Trophoblast cell (in vitro differentiated cells and primary cell): ENCODE measurements around the gene NR6A1.
A peak's percentile ranks its signal among the peaks of the same experiment; 100 is the strongest.
"Not testable (repeated sequence)": the region's sequence is repeated elsewhere in the genome, so short reads cannot be mapped to it uniquely, and the experiment has no call there.

ENCODE experiments used
- DNase-seq, 2 donors: peaks; one replicate each; pipeline ENCODE4 v3.0.0-alpha.2; 2016
- H2AFZ ChIP-seq: 2 replicates; pipeline ENCODE4 v1.6.1; 2013; ENCODE audit warnings: low read length, moderate library complexity, mild to moderate bottlenecking; ENCODE audit not compliant: insufficient read depth, poor library complexity
- H2AK5ac ChIP-seq: 2 replicates; pipeline ENCODE4 v1.6.1; 2013; ENCODE audit warnings: mild to moderate bottlenecking, low read length
- H2BK120ac ChIP-seq: 2 replicates; pipeline ENCODE4 v1.6.1; 2013; ENCODE audit warnings: low read length, mild to moderate bottlenecking, moderate library complexity; ENCODE audit not compliant: insufficient read depth, poor library complexity
- H2BK12ac ChIP-seq: 2 replicates; pipeline ENCODE4 v1.6.1; 2013; ENCODE audit warnings: mild to moderate bottlenecking, low read length, moderate library complexity
- H2BK5ac ChIP-seq: 2 replicates; pipeline ENCODE4 v1.6.1; 2013; ENCODE audit warnings: low read length, low read depth, moderate library complexity, mild to moderate bottlenecking; ENCODE audit not compliant: poor library complexity
- H3K14ac ChIP-seq: 2 replicates; pipeline ENCODE4 v1.6.1; 2013; ENCODE audit warnings: mild to moderate bottlenecking, low read length
- H3K18ac ChIP-seq: 2 replicates; pipeline ENCODE4 v1.6.1; 2013; ENCODE audit warnings: mild to moderate bottlenecking, low read length
- H3K23ac ChIP-seq: 2 replicates; pipeline ENCODE4 v1.6.1; 2013; ENCODE audit warnings: low read length
- H3K27ac ChIP-seq: 2 replicates; pipeline ENCODE4 v1.5.1; 2013; ENCODE audit warnings: low read depth, mild to moderate bottlenecking, inconsistent platforms, low read length, moderate library complexity
- H3K27me3 ChIP-seq: 2 replicates; pipeline ENCODE4 v1.6.1; 2013; ENCODE audit warnings: inconsistent platforms, mild to moderate bottlenecking, low read length, moderate library complexity; ENCODE audit not compliant: insufficient read depth
- H3K36me3 ChIP-seq, 2 experiments: 1 replicate in 1 of 2; 2 replicates in 1 of 2; pipeline ENCODE4 v1.6.1; 2013; ENCODE audit warnings: low read length in 2 of 2, mild to moderate bottlenecking in 2 of 2, moderate library complexity in 1 of 2; ENCODE audit not compliant: insufficient read depth in 2 of 2, control insufficient read depth in 1 of 2
- H3K4ac ChIP-seq: 2 replicates; pipeline ENCODE4 v1.6.1; 2013; ENCODE audit warnings: low read depth, mild to moderate bottlenecking, low read length, moderate library complexity
- H3K4me1 ChIP-seq, 2 experiments: 1 replicate in 1 of 2; 2 replicates in 1 of 2; pipeline ENCODE4 v1.6.1; 2013; ENCODE audit warnings: low read length in 2 of 2, mild to moderate bottlenecking in 2 of 2, moderate library complexity in 1 of 2; ENCODE audit not compliant: insufficient read depth in 2 of 2, control insufficient read depth in 1 of 2
- H3K4me2 ChIP-seq: 2 replicates; pipeline ENCODE4 v1.6.1; 2013; ENCODE audit warnings: inconsistent platforms, mild to moderate bottlenecking, low read length, moderate library complexity
- H3K4me3 ChIP-seq: 2 replicates; pipeline ENCODE4 v1.5.1; 2013; ENCODE audit warnings: mild to moderate bottlenecking, low read depth, low read length, inconsistent platforms
- H3K79me1 ChIP-seq: one replicate; pipeline ENCODE4 v1.6.1; 2013; ENCODE audit warnings: low read length
- H3K79me2 ChIP-seq: 2 replicates; pipeline ENCODE4 v1.6.1; 2013; ENCODE audit warnings: low read length, mild to moderate bottlenecking; ENCODE audit not compliant: control insufficient read depth, insufficient read depth, poor library complexity
- H3K9ac ChIP-seq: 2 replicates; pipeline ENCODE4 v1.6.1; 2013; ENCODE audit warnings: mild to moderate bottlenecking, low read length
- H3K9me3 ChIP-seq: 2 replicates; pipeline ENCODE4 v1.6.1; 2013; ENCODE audit warnings: low read depth, mild to moderate bottlenecking, control low read depth, inconsistent platforms, low read length; ENCODE audit not compliant: insufficient read depth
- H4K12ac ChIP-seq: 2 replicates; pipeline ENCODE4 v1.6.1; 2013; ENCODE audit warnings: low read depth, mild to moderate bottlenecking, low read length, moderate library complexity
- H4K8ac ChIP-seq: 2 replicates; pipeline ENCODE4 v1.6.1; 2013; ENCODE audit warnings: low read depth, mild to moderate bottlenecking, low read length, moderate library complexity
- H4K91ac ChIP-seq: one replicate; pipeline ENCODE4 v1.6.1; 2013; ENCODE audit warnings: low read depth, mild to moderate bottlenecking, low read length, moderate library complexity
- WGBS: extraction: QIAGEN DNeasy Blood & Tissue Kit; methylation state at CpG from one replicate; pipeline ENCODE4 v1.1.7; 2013; ENCODE audit warnings: missing lambda C conversion rate; ENCODE audit not compliant: insufficient read length, insufficient coverage; ENCODE audit errors: extremely low coverage; 5-methylcytosine and 5-hydroxymethylcytosine counted together

Gene NR6A1

DNA sequence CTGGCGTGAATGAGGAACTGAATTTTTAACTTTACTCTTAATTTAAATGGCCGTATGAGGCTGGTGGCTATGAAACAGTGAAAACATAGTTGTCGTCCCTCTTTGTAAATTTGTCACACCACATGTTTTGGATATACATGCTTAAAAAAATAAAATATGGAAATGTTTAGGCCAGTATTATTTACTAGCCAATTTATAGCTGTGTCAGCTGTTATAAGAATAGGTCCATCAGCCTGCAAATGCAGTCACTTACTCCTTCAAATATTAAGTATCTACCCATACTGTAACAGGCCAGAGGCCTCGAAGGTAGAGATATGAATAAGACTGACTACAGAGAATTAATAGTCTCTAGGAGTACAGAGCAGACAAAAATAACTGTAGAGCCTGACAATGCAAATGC lies 30.0 kb downstream of the NR6A1 start:
- no peak overlapping the region for H4K12ac ChIP-seq
- no peak for DNase-seq
- H3K4ac ChIP-seq: no peak overlapping the region
- H3K9me3 ChIP-seq: no peaks in the 10 kb centered on the region
- no peaks in the 10 kb centered on the region for H3K27me3 ChIP-seq
- H4K8ac ChIP-seq: no peak overlapping the region
- H3K14ac ChIP-seq: no peak overlapping the region
- H3K4me2 ChIP-seq: no peak overlapping the region
- no peak overlapping the region for H3K23ac ChIP-seq
- no peak overlapping the region for H2BK120ac ChIP-seq
- H3K4me3 ChIP-seq: no peak overlapping the region
- no peak overlapping the region for H3K27ac ChIP-seq
- no peak overlapping the region for H2AK5ac ChIP-seq
- H3K79me1 ChIP-seq: no peaks in the 10 kb centered on the region
- H3K79me2 ChIP-seq: no peaks in the 10 kb centered on the region
- no peak overlapping the region for H3K9ac ChIP-seq
- H3K36me3 ChIP-seq: no peaks in the 10 kb centered on the region
- no peak overlapping the region for H2BK12ac ChIP-seq
- H3K4me1 ChIP-seq: peaks cover 2 to 3% of the 10 kb centered on the region in 2 experiments
- H2BK5ac ChIP-seq: no peak overlapping the region
- H4K91ac ChIP-seq: no peak overlapping the region
- no peak overlapping the region for H2AFZ ChIP-seq
- H3K18ac ChIP-seq: no peak overlapping the region
- whole genome bisulfite sequencing: no CpG with 5 or more reads among the region's 4 CpGs

DNA sequence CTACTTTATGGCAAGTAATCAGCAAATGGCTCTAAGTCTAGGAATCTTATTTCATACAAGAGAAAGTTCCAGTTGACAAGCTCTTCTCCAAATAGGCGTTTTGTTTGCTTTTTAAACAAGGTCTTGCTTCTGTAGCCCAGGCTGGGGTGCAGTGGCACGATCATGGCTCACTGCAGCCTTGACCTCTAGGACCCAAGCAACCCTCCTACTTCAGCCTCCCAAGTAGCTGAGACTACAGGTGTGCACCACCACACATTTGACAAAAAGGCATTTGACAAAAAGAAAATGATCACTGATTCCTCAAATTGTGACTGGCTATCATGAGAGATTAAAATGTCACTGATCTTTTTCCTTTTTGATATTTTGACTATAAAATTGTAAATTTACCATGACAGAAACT lies 31.8 kb downstream of the NR6A1 start:
- Histone ChIP-seq H3K14ac (no peak overlapping the region), H3K9me3 (no peaks in the 10 kb centered on the region), H3K4me2 (no peak overlapping the region), H3K18ac (no peak overlapping the region), H3K23ac (no peak overlapping the region), H2BK12ac (no peak overlapping the region), H2BK120ac (no peak overlapping the region), H3K4ac (no peak overlapping the region), H3K9ac (no peak overlapping the region), H2AFZ (no peak overlapping the region), H3K27me3 (no peaks in the 10 kb centered on the region), H3K4me3 (no peak overlapping the region), H4K12ac (no peak overlapping the region), H3K4me1 (peaks cover 6 to 8% of the 10 kb centered on the region in 2 experiments), H3K79me2 (no peaks in the 10 kb centered on the region), H3K27ac (no peak overlapping the region), H3K79me1 (no peaks in the 10 kb centered on the region), H4K91ac (no peak overlapping the region), H2AK5ac (no peak overlapping the region), H4K8ac (no peak overlapping the region), H2BK5ac (no peak overlapping the region), H3K36me3 (no peaks in the 10 kb centered on the region)
- no CpG with 5 or more reads among the region's 2 CpGs for WGBS
- DNase-seq: no peak

DNA sequence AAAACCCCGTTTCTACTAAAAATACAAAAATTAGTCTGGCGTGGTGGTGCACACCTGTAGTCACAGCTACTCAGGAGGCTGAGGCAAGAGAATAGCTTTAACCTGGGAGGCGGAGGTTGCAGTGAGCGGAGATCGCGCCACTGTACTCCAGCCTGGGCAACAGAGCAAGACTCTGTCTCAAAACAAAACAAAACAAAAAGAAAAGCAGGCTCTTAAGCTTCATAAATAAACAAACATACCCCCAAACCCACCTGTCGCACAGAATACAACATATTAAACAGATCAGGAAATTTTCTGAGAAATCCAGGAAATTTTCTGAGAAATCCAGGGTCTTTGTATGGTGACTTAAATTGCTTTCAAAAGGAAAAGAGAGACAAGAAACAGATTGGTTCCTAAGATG lies 33.0 kb downstream of the NR6A1 start:
- not testable (repeated sequence) for H3K4me2 ChIP-seq, H4K91ac ChIP-seq, DNase-seq, H3K9ac ChIP-seq, H4K12ac ChIP-seq, H3K79me1 ChIP-seq, H3K27me3 ChIP-seq, H3K14ac ChIP-seq, H3K79me2 ChIP-seq, H3K23ac ChIP-seq, H3K4ac ChIP-seq, H3K9me3 ChIP-seq, H3K4me3 ChIP-seq, H2AK5ac ChIP-seq, H3K27ac ChIP-seq, H2BK5ac ChIP-seq, H3K4me1 ChIP-seq, H3K36me3 ChIP-seq, H3K18ac ChIP-seq, H2BK120ac ChIP-seq, H2BK12ac ChIP-seq, H2AFZ ChIP-seq, H4K8ac ChIP-seq
- no CpG with 5 or more reads among the region's 7 CpGs for WGBS

DNA sequence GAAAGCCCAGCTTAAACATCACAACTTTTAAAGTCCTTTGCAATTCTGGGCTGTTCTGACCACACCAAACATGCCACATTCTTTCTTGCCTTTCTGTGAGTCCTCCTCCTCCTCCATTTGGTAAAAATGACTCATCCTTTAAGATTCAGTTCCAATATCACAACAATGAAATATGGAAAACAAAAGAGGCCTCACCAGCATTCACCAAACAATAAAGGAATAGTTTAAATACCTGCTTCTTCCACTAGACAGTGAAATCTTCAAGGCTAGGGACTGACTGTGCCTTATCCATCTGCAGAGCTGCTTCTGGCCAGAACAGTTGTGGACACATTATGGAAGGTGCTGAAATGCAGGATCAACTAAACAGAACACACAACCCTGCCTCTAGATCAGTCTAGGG lies 36.0 kb downstream of the NR6A1 start:
- Histone ChIP-seq H3K27me3 (no peaks in the 10 kb centered on the region), H2AK5ac (no peak overlapping the region), H3K9ac (no peak overlapping the region), H3K4me2 (no peak overlapping the region), H4K8ac (no peak overlapping the region), H3K23ac (no peak overlapping the region), H4K91ac (no peak overlapping the region), H3K18ac (no peak overlapping the region), H3K36me3 (peaks cover 0 to 3% of the 10 kb centered on the region in 2 experiments), H3K9me3 (no peaks in the 10 kb centered on the region), H4K12ac (no peak overlapping the region), H3K4me3 (no peak overlapping the region), H3K27ac (no peak overlapping the region), H2AFZ (no peak overlapping the region), H3K4me1 (peaks cover 5% of the 10 kb centered on the region in 2 experiments), H3K14ac (no peak overlapping the region), H3K4ac (no peak overlapping the region), H3K79me1 (no peaks in the 10 kb centered on the region), H2BK12ac (no peak overlapping the region), H3K79me2 (no peaks in the 10 kb centered on the region), H2BK120ac (no peak overlapping the region), H2BK5ac (no peak overlapping the region)
- peak; percentile 29 to 75 for DNase-seq

DNA sequence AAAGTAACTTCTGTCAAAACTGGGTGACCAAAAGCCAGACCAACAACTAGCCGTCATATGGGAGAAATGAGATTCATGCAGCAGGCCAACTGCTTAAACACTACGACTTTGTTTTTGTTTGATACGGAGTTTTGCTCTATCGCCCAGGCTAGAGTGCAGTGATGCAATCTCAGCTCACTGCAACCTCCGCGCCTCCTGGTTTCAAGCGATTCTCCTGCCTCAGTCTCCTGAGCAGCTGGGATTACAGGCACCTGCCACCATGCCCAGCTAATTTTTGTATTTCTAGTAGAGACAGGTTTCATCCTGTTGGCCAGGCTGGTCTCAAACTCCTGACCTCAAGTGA lies 36.4 kb downstream of the NR6A1 start:
- not testable (repeated sequence) for H2BK12ac ChIP-seq, H2BK120ac ChIP-seq, H3K36me3 ChIP-seq, H3K79me1 ChIP-seq, H3K27me3 ChIP-seq, DNase-seq, H3K14ac ChIP-seq, H4K8ac ChIP-seq, H4K12ac ChIP-seq, H3K23ac ChIP-seq, H4K91ac ChIP-seq, H3K27ac ChIP-seq, H2BK5ac ChIP-seq, H3K9me3 ChIP-seq, H3K4ac ChIP-seq, H2AK5ac ChIP-seq, H3K79me2 ChIP-seq, H3K4me2 ChIP-seq, H3K9ac ChIP-seq, H2AFZ ChIP-seq, H3K4me1 ChIP-seq, H3K4me3 ChIP-seq
- peak overlapping the region; percentile 18 for H3K18ac ChIP-seq
- no CpG with 5 or more reads among the region's 7 CpGs for WGBS
